GM18868 (cell line): ENCODE data around the gene STX8.

Experiments used
- ATAC-seq: cut with Tn5 transposase; IDR thresholded peaks from one replicate; pipeline ENCODE4 v1.9.1; 2021; ENCODE audit warnings: mild to moderate bottlenecking, moderate library complexity; ENCODE audit not compliant: unreplicated experiment

Gene STX8

GRCh38 chr17:9244066-9245052 lies 331.3 kb downstream of the STX8 start:
- no peak for ATAC-seq

GRCh38 chr17:9242983-9243382 lies 332.6 kb downstream of the STX8 start:
- ATAC-seq: no peak

GRCh38 chr17:9242497-9242881 lies 333.1 kb downstream of the STX8 start:
- no peak for ATAC-seq

- ATAC-seq: no peak
Observed at GRCh38 chr17:9241774-9242496, 333.7 kb downstream of the STX8 start.

- no peak for ATAC-seq
Observed at GRCh38 chr17:9241371-9241712, 334.3 kb downstream of the STX8 start.

GRCh38 chr17:9240659-9241370 lies 334.8 kb downstream of the STX8 start:
- no peak for ATAC-seq

- peak; percentile 52 for ATAC-seq
Observed at GRCh38 chr17:9239793-9240658, 335.6 kb downstream of the STX8 start.

- no peak for ATAC-seq
Observed at GRCh38 chr17:9239246-9239792, 336.3 kb downstream of the STX8 start.

- no peak for ATAC-seq
Observed at GRCh38 chr17:9238340-9239245, 337.0 kb downstream of the STX8 start.

- ATAC-seq: no peak
Observed at GRCh38 chr17:9237661-9238301, 337.8 kb downstream of the STX8 start.

- no peak for ATAC-seq
Observed at GRCh38 chr17:9237053-9237410, 338.6 kb downstream of the STX8 start.

GRCh38 chr17:9236286-9237052 lies 339.2 kb downstream of the STX8 start:
- no peak for ATAC-seq

GRCh38 chr17:9235346-9235745 lies 340.3 kb downstream of the STX8 start:
- ATAC-seq: no peak

- no peak for ATAC-seq
Observed at GRCh38 chr17:9234389-9234945, 341.2 kb downstream of the STX8 start.

- no peak for ATAC-seq
Observed at GRCh38 chr17:9233761-9234160, 341.9 kb downstream of the STX8 start.

- no peak for ATAC-seq
Observed at GRCh38 chr17:9233271-9233599, 342.4 kb downstream of the STX8 start.

GRCh38 chr17:9232591-9233270 lies 342.9 kb downstream of the STX8 start:
- ATAC-seq: no peak
